Subcutaneous adipose tissue (tissue), 4 donors: ENCODE measurements around the gene MGMT. TPM values are rescaled to one million over a fixed set of nuclear protein-coding genes. Genes with fewer than 3 reads are reported as not detected.

ENCODE experiments used
- CTCF ChIP-seq: fragments of 450-650 bp; IDR thresholded peaks from one replicate; pipeline ENCODE4 v1.5.1; 2016; ENCODE audit warnings: low read depth, mild to moderate bottlenecking, control low read depth, antibody characterized with exemption, moderate library complexity
- total RNA-seq, 4 donors: library from RNA; depleted of rRNA; stranded (reverse); fragments of >200 nt; gene quantifications; one replicate each; pipeline ENCODE4 v1.1.0, GENCODE V29; 2016

The MGMT gene
- total RNA-seq, 4 donors from 2014 or later: 27.5 to 74.8 (median 42.2) TPM

- TF ChIP-seq CTCF: no peak
These were observed 28.7 kb downstream of the MGMT start for GRCh38 chr10:129495698-129496097.

GRCh38 chr10:129497013-129497412 lies 30.0 kb downstream of the MGMT start:
- TF ChIP-seq CTCF: no peak

GRCh38 chr10:129498680-129499079 lies 31.6 kb downstream of the MGMT start:
- no peak for TF ChIP-seq CTCF

GRCh38 chr10:129500617-129501339 lies 33.7 kb downstream of the MGMT start:
- TF ChIP-seq CTCF: no peak

GRCh38 chr10:129501652-129502436 lies 34.8 kb downstream of the MGMT start:
- no peak for TF ChIP-seq CTCF

- no peak for TF ChIP-seq CTCF
These were observed 35.4 kb downstream of the MGMT start for GRCh38 chr10:129502448-129502847.

- TF ChIP-seq CTCF: no peak
These were observed 38.5 kb downstream of the MGMT start for GRCh38 chr10:129505500-129506075.
